ENCODE measurements around the gene MRE11.
"Not testable (repeated sequence)": the region's sequence is repeated elsewhere in the genome, so short reads cannot be mapped to it uniquely, and the experiment has no call there.

Gene MRE11

GRCh38 chr11:94418123-94418765 is 75.4 kb downstream of the MRE11 start:
- DNase-seq: no peak

DNA sequence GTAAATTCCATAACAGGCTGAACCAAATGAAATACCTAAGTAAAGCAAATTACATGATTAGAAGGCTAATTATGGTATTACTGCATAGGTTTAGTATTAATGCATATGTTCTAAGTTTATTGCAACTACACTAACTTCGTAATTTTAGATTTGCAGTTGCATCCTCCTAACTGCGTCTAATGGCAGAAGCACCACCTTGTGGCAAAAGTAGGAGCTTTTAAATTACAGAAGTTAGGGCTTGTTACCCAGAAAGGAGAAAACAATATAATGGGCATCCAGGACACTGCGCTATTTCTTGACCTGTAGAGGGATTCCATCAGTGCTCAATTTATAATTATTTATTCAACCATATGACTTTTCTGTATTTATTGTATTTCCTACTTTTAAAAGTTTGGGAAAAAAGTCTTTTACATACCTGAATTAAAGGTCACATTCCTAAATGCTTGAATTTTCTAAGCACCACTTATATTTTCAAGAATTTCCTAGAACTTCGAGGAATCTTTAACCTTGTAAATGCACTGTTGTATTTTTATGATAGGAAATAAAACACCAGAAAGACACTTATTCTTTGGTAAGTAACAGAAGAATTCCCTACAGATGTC is 76.2 kb downstream of the MRE11 start:
- no peak for DNase-seq

- DNase-seq: no peak
These were observed 88.4 kb downstream of the MRE11 start for GRCh38 chr11:94405062-94405833.

GRCh38 chr11:94402355-94402754 is 91.3 kb downstream of the MRE11 start:
- no peak for DNase-seq

- no peak for DNase-seq
These were observed 91.8 kb downstream of the MRE11 start for GRCh38 chr11:94401773-94402265.

DNA sequence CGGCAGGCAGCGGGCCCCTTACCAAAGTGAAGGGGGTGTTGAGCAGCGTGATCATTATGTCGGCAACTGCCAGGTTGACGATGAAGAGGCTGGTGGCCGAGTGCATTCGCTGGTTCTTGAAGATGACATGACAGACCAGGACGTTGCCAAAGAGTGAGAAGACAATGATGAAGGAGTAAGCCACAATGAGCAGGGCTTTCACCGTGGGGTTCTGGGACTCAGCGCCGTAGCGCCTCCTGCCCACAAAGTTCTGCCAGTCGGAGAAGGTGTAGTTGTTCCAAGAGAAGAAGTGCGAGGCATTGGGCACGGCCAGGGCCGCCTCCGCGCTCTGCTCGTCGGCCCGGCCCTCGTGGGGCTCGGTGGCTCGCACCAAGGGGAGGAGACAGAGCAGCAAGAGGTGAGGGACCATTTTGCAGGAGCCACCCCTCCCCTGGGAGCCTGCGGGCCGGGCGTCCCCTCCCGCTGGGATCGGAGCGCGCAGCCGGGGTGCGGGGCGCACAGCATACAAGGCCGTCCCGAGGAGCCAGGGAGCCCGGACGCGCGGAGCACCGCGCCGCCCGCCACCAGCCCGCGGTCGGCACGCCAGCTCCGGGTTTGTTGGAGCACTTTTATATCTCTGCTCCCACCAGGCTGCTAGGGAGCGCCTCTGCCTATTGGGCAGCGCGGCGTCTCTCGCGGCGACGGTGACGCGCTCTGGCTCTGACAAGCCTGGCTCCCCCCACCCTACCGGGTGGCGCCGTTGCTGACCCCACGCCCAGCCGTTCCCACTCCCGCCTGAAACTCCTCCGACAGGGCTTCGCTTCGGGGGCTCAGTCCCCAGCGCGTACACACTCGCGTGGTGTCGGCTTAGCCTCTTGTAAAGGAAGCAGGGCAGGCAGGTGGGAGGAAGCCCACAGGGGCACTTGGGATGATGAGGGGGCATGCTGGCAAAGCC is 92.5 kb downstream of the MRE11 start, which contains the start of gene GPR83:
Gene GPR83 (minus strand): TSS at position 581 of the 934 bp plus-strand sequence. CDS start 172 bp downstream, at position 409.
- no peak for DNase-seq

DNA sequence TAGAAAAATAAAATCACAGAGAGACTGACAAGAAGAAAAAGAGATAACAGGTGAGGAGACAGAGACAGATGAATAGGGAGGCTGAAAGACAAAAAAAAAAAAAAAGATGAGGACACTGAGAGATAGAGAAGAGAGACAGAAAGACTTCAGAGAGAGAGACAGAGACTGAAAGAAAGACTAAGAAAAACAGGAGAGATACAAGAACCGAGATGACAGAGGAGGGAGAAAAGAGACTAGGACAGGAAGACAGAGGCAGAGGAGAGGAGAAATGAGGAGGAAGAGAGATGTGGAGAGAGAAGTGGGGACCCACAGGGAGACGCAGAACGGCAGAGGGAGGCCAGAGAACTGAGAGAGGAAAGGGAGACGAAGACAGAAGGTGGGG is 93.2 kb downstream of the MRE11 start:
- DNase-seq: no peak

- no peak for DNase-seq
These were observed 93.6 kb downstream of the MRE11 start for GRCh38 chr11:94400050-94400449.

- no peak for DNase-seq
These were observed 95.5 kb downstream of the MRE11 start for GRCh38 chr11:94398101-94398500.

- DNase-seq: no peak
These were observed 97.4 kb downstream of the MRE11 start for GRCh38 chr11:94396282-94396681.

DNA sequence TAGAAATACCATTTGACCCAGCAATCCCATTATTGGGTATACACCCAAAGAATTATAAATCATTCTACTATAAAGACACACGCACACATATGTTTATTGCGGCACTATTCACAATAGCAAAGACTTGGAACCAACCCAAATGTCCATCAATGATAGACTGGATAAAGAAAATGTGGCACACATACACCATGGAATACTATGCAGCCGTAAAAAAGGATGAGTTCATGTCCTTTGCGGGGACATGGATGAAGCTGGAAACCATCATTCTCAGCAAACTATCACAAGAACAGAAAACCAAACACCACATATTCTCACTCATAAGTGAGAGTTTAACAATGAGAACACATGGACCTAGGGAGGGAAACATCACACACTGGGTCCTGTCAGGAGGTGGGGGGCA is 101.7 kb downstream of the MRE11 start:
- DNase-seq: not testable (repeated sequence)

GRCh38 chr11:94379613-94380012 is 114.0 kb downstream of the MRE11 start:
- no peak for DNase-seq

GRCh38 chr11:94376841-94377240 is 116.8 kb downstream of the MRE11 start:
- DNase-seq: no peak

- not testable (repeated sequence) for DNase-seq
These were observed 123.1 kb downstream of the MRE11 start for GRCh38 chr11:94370576-94370975.

All from right forelimb (tissue), 1 donor.